NCI-H128 (cell line): ENCODE measurements around the gene GOLGA1.
"Not testable (repeated sequence)": the region's sequence is repeated elsewhere in the genome, so short reads cannot be mapped to it uniquely, and the experiment has no call there.

Experiments
- DNase-seq: peaks from one replicate; lab custom pipeline; 2025; ENCODE audit not compliant: unreplicated experiment; lab: John Stamatoyannopoulos, UW

Gene GOLGA1

GRCh38 chr9:124838567-124839275 lies 102.2 kb downstream of the GOLGA1 start:
- not testable (repeated sequence) for DNase-seq

- not testable (repeated sequence) for DNase-seq
Measured at GRCh38 chr9:124838132-124838531, 102.8 kb downstream of the GOLGA1 start.

- DNase-seq = peak; percentile 79
Measured at GRCh38 chr9:124835026-124835557, 105.8 kb downstream of the GOLGA1 start.

GRCh38 chr9:124834591-124834990 lies 106.3 kb downstream of the GOLGA1 start:
- no peak for DNase-seq

- no peak for DNase-seq
Measured at GRCh38 chr9:124831642-124832364, 109.1 kb downstream of the GOLGA1 start.

- DNase-seq = no peak
Measured at GRCh38 chr9:124830593-124830992, 110.3 kb downstream of the GOLGA1 start.

- no peak for DNase-seq
Measured at GRCh38 chr9:124829334-124829669, 111.6 kb downstream of the GOLGA1 start.

- DNase-seq = no peak
Measured at GRCh38 chr9:124828489-124829333, 112.2 kb downstream of the GOLGA1 start.
